ENCODE measurements around the gene DHX58.
A peak's percentile ranks its signal among the peaks of the same experiment; 100 is the strongest.

DHX58 gene

DNA sequence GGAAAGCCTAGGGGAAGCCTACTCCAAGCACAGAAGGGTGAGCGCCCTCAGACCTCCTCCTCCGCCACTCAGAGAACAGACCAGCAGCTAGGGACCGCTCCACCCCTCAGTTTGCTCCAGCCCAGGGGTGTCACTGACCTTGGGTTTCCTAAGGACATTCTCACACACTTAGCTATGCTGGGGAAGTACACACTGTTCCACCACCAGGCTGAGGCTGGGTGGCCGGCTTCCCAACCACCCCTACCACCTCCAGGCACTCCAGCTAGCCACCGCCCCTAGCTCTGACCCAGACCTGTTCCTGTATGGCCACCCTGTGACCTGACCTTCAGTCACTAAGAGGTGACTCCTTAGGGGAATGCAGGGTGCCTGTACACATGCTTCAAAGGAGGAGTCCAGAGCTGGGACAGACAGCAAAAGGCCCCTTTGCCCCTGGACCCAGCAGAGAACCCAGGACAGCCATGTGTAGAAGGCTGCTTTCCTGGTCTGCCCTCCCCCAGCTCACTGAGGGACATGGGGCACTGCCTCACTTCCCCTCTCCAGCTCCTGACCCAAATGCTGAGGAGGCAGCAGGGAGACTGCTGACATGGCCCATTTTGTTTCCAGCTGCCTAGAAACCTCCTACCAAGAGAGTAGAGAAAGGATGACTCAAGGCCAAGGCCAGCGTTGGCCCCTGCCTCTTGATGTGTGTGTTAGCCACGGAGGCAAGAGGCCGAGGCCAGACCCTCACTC lies 16.8 kb upstream of the DHX58 start:
- DNase-seq, result no peak

DNA sequence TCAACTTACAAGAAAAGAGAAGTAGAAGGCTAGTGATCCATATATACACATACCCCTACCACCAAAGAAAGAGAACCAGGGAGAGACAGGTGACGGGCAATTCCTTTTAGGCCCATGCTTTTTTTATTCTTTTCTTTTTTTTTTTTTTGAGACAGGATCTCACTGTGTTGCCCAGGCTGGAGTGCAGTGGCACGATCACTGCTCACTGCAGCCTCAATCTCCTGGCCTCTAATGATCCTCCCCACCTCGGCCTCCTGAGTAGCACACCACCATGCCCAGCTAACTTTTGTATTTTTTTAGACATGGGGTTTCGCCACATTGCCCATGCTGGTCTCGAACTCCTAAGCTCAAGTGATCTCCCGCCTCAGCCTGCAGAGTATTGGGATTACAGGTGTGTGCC lies 14.9 kb upstream of the DHX58 start:
- DNase-seq, result no peak

DNA sequence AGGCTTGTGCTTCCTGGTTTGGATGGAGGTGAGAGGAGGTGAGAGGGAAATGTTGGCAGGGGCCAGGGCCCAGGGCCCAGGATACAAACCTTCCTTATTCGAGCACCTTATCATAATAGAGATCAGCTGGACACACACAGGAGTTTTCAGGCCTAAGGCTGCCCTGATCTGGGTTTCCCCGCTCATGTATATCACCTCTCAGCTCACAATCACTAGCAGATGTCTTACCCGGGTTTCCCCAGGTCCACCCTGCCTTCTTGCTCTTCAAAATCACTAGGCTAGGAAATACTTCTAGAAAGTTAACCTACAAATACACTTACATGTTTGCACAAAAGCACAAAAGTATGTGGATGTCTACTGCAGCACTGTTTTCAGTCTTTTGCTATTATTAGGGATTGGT lies 14.3 kb upstream of the DHX58 start:
- no peak for DNase-seq

DNA sequence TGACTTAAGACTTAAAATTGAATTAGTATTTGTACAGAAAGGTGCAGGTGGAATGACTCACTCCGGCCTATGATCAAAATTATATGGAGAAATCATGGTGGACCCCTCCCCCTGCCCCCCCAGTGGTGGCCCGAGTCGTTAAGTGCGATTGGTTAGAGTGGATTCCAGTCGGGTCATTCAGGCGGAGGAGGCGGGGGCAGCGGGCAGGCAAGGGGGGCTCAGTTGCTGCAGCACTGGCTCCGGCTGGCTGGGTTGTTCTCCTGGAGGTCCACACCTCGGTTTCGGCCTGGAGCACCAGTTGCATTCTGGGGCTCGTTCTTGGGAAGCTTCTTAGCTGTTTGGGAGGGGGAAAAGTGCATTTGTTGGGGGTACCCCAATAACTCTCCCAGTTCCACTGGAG lies 13.1 kb upstream of the DHX58 start:
- DNase-seq, result no peak

DNA sequence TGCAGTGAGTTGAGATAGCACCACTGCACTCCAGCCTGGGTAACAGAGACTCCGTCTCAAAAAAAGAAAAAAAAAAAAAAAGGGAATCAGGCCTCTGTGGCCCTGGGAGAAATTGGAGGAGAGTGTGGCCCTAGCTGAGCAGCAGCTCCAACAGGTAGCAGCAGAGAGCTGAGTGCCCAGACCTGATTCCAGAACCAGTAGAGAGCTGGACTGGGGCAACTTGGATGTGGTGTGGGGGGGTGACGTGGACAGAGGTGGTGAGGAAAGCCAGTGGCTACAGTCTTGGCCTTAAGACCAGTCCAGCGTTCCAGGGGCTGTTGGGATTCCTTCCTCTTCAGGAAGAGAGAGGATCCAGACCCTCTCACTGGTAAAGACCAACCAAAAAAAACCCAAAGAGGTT lies 11.7 kb upstream of the DHX58 start:
- no peak for DNase-seq

DNA sequence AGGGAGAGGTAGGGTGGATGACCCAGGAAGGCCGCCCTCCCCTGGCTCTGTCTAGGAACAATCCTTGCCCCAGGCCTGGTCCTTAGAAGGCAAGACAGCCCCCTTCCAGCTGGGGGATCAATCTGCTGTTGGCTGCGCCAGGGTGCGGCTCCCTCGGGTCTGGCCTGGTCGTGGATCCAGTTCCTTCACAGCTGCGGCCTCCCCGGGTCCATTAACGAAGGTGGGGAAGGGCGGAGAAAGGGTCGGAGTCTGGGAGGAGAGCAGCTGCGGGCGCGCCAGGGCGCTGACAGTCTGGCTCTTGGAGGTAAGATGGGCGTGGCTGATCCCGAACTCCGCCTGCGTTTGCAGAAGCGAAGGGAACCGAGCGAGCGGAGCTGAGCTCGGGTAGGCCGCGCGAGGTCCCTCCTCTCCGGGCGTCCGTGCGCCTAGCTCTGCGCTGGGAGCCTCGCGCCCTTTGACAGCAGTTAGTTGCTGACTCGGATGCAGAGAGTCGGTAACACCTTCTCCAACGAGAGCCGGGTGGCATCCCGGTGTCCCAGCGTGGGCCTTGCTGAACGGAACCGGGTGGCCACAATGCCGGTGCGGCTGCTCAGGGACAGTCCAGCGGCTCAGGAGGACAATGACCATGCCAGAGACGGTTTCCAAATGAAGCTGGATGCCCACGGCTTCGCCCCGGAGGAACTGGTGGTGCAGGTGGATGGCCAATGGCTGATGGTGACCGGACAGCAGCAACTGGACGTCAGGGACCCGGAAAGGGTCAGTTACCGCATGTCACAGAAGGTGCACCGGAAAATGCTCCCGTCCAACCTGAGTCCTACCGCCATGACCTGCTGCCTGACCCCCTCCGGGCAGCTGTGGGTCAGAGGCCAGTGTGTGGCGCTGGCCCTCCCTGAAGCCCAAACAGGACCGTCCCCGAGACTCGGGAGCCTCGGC lies 10.1 kb upstream of the DHX58 start, which contains the start of gene HSPB9:
Gene HSPB9, plus strand, starts transcription at position 434 of the 933 bp plus-strand sequence. Its CDS starts 47 bp downstream, at position 481.
- DNase-seq, result no peak

DNA sequence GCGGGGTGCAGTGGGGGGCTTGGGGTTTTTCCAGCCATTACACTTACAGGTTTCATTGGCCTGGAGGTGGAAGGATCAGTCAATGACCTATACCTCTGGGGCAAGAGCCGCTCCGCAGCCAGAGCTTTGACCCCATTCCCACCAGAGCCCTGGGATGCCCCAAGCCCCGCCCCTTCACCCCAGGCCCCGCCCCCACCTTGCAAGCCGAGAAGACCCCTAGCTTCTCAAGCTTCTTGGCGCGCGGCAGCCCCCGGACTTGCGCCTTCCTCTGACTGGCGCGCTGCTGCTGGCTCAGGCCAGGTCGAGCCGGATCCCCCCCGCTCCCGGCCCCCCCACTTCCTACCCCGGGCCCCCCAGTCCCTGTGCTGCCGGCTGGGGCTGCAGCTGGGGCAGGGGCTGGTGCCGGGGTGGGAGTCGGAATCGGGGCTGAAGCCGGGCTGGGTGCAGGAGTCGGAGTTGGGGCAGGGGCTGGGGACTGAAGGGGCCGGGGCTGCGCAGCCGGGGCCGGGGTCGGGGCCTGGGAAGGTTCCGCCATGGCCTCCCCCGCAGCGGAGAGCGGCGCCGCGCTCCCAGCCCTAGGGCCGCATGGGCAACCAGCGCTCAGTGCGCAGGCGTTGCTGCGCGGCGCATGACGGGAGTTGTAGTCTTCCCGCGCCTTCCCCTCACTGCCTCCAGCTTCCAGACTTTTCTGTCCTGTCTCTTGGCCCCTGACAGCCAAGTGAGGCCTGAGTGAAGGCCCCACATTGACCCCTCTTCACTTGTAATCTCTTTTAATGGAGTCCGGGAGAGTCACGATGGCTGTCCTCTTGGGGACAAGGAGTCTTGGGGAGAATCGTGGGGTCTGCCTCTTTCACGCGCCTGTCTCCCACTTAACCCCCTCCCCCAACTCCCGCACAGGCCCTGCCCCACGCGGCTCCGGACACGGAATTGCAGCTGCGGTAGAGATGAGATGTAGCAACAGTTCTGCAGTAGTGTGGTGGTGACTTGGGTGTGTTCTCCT lies 8.6 kb upstream of the DHX58 start, which contains the start of gene KAT2A:
Gene KAT2A, minus strand, starts transcription at position 598 of the 1,000 bp plus-strand sequence. Its CDS starts 63 bp downstream, at position 535.
- peak; percentile 77 to 81 for DNase-seq

DNA sequence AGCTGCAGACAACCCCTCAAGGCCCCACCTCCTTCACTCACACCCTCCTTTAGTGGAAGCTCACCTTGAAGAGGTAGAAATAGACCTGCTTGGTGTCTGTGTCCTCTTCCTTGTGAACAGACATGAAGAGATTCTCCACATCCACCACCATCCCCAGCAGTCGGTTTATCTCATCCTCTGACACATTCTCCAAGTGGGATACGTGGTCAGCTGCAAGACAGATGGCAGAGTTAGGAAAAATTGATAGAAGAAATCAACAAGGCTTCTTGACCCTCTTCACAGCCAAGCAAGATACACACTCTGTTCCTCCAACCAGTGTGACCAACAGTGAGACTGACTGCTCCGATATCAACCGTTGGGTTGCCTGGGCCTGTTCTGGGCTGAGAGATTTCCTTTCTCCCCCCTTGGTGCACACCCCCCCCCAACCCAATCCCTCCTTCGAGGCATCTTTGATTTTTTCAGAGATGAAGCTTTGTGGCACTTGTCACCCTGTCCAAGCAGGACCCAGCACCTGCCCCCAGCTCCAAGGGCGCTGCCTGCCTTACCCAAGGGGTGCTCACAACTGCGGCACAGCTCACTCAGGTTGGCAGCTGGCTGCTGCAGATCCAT lies 7.8 kb upstream of the DHX58 start:
- no peak for DNase-seq

DNA sequence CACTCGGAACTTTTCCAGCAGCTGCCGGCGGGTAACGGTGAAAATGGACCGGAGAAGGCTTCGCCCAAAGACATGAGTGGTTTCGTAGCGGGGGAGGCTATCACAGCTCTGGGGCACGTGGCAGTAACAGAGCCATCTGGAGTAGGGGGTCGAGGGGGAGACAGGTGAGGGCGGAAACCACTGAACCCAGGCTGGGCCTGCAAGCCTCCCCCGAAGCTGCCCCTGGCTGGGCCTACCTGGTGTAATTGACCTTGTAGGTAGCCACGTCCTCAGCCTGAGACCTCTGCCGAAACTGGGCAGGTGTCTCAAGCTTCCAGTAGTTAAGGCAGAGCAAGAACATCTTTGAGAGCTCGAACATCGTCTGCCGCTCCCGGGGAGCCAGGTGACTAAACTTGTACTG lies 6.8 kb upstream of the DHX58 start:
- no peak for DNase-seq

DNA sequence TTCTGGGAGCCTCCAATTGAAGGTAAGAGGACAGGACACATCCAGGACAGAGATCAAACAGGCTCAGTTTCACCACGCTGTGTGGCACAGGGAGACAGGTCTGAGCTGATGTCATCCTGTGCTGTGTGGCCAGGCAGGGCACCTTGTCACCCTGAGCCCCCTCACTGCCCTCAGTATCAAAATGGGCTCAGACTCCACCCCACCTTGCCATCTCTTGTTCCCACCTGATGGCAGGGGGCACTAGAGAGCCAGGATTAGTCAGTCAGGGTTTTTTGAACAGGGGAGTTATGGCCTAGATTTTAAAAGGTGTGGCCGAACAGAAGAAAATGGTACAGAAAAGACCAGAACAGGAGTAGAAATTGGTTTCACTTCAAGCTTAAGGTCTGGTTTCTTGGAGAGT lies 6.0 kb upstream of the DHX58 start:
- DNase-seq, result peak; percentile 49 to 62

DNA sequence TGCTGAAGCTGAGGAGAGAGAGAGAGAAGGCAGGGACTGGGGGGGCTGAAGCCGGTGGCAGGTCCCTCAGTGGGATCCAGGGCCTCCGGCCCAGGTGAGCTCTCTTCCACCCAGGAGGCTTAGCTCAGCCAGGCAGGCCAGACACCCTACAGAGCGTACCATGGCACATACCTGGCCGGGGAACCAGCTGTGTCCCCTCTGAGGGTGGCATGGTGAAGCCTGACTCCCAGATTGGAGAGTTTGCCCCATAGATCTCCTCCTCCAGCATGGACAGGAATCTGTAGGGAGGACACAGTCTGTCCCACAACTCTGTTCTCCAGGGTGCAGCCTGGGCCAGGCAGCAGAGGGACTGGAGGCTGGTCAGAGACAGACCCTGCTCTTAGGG lies 5.6 kb upstream of the DHX58 start:
- DNase-seq, result no peak

DNA sequence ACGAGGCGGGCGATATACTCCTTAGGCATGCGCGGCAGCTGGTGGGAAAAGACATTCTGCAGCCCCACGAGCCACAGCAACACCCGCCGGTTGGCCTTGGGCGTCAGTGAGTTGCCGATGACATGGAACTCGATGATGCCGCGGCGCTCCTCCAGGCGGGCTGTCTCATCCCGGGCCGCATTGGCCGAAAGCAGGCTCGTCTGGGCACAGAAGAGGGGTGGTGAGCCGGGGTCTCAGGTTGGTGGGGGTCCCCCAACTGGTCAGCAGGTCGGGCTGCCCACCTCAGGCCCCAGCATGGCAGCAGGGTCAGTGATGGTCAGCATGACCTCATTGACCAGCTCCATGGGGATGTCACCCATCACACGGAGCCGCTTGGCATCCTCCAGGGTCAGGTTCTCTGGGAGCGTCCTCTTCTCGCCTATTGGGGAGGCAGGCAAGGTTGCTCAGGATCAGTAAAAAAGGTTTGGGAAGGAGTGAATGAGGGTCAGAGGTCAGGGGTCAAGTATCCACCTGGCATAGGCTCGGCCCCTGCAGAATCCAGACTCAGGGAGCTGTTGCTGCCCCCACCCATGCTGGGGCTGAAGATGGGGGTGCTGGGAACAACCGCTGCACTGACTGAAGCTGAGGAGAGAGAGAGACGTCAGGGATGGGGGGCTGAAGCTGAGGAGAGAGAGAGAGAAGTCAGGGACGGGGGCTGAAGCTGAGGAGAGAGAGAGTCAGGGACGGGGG lies 5.0 kb upstream of the DHX58 start:
- DNase-seq, result no peak

DNA sequence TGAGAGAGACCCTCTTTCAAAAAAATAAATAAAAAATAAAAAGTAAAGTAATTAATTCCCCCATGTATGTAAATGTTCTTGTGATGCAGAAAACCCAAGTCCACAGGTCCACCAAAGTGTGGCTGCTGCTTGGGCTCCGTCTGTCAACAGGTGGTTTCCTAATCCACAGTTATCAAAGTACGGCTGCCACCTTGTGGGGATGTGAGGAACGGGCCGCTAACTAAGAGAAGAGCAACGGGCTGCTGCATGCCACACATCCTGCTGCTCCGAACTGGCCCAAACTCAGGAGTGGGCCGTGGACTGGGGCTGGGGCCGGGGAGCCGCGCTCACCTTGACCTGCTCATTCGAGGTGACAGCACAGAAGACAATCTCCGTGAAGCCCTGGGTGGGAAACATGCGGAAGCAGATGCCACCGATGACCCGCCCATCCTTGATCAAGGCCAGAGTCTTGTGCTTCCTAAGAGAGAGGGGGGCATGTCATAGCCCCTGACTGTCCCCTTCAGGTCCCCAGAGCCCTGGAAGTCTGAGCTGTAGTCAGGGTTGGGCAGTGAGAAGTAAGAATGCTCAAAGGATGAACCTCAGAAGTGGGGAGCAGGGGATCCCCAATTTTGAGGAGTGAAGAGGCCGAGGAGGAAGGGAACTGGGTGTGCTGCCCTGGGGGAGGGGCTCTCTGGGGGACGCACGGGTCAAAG lies 4.3 kb upstream of the DHX58 start:
- peak; percentile 83 to 86 for DNase-seq

DNA sequence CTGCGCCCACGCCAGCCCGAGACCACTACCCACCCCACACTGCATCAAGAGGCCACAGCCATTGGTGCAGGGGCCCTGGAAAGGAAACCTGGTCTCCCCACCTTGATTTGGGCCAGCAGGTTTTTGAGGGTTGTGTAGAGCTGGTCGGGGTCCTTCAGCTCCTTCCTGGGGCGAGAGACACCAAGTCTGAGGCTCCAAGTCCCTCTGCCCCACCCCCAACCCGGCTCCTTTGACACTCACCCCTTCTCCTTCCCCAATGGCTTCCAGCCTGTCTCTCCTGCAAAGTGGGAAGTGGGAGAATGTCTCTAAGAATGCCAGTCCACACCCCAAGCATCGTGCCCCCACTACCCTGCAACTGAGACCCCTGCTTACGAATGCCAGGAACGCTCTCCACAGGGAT lies 1.6 kb upstream of the DHX58 start:
- no peak for DNase-seq

DNA sequence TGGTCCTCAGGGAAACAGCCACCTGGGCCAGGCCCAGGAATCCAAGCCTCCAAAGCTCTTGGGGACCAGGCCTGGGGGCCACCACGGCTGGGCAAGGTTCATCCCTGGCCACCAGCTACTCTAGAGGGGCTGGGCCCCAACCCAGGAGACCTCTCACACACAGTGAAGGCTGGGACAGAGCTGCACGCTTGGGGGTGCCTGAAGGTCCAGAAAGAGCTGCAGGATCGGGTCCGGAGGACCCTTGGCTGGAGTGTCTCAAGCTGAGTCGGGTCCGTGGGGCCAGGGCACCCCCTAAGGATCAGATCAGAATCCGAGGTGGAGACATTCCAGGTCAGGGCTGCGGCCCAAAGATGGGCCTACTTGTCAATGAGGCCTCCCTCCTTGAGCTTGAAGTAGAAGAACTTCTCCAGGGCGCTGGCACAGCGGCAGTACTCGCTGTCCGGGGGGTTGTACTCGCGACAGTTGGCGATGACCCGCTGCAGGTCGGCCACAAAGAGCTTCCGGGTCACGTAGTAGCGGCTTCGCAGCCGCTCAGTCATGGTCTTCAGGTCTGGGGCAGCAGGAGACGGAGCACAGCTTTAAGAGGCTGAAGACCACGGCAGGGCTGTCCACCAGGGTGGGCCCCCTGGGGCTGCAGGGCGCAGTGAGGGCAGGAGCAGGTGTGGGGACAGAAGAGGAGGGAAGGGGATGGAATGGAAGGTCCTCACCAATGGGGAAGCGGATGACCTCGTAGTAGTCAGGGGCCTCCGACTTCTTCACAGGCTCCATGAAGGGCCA lies 967 bp upstream of the DHX58 start:
- DNase-seq, result no peak

DNA sequence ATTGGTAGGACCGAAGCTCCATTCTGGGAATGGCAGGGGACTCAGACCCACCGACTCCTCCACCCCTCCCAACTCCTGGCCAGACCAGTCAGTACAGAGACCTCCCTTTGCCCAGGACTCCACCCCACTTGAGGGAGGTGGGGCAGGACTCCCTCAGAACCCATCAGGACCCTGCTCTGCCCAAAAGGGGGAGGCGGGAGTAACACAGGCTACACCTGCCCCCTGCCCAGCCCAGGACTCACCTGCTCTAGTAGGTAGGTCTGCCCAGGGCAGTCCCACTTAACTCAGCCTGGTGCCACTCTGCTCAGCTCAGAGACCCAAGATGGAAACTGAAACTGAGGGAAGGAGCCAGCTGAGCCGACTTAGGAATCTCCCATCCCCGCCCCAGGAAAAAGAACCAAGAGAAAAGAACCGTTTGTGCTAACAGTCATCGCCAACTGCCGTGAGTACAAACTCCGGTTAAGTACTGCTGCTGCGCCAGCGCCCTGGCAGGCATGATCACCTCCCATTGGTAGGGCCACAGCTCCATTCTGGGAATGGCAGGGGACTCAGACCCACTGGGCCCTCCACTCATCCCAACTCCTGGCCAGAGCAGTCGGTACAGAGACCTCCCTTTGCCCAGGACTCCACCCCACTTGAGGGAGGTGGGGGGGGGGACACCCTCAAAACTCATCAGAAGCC lies 503 bp downstream of the DHX58 start:
- peak; percentile 34 to 43 for DNase-seq

DNA sequence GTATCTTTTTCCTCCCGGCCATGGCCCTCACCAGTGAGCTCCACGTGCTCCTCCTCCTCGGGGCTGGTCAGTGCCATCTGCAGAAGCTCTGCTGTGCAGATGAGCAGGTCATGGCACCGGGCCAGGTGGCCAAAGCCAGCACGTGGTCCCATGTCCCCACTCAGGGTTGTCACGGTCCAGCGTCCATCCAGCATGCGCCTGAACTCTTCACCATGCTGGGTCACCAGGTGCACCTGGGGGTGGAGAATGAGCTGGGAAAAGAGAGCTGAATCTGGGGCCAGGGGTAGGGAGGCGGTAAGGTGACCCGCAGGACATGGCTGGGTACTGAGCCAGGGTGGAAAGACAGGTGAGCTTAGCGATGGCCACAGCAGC lies 1.3 kb downstream of the DHX58 start:
- DNase-seq, result no peak

DNA sequence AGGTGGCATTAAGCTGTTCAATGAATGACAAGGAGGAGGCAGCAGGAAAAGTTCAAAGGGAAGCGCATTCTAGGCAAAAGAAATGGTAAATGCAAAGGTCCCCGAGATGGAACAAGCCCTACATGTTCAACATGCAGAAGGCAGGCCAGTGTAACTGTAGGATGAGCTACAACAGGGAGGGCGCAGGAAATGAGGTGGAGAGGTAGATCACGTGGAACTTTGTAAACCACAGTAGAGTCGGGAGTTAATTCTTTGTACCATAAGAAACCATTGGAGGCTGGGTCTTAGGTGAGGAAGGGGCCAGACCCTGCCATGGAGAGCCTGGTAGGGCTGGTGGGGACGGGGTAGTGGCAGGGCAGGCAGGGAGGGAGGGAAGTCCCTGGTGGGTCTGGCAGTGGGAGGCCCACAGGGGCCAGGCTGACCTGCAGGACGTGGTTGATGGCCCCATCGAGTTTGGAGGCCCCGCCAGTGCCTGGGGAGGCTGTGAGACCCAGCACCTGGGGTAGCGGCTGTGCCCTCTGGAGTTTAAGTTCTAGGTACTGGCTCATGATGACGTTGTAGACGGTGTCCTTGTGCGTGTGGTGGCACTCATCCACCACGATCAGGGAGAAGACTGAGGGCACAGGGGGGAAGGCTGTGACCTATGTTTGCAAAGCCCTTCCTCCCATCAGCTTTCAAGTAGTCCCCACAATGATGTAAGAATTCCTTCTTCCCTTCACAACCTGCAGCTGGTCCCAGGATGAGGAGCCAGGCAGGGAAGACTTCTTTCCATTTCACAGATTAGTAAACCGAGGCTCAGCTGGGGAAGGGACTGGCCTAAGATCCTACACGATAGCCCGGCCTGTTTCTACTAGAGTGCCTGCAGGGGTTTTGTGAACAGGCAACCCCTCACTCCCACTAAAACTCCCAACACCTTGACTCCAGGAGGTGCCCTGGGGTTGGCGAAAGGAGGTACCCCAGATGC lies 1.9 kb downstream of the DHX58 start:
- no peak for DNase-seq

All from activated CD4-positive, alpha-beta T cell treated with anti-CD3 and anti-CD28 coated beads, Interleukin-2, amount 50 U/mL, for 48 hours (primary cell).